Measurements from ENCODE around the gene LRRTM4. TPM values are rescaled to one million over a fixed set of nuclear protein-coding genes. Genes with fewer than 3 reads are reported as not detected.

LRRTM4 gene
- total and polyA plus RNA-seq, 2 donors (not counting 1 experiment from before 2014, with no cell fraction given): not detected

DNA sequence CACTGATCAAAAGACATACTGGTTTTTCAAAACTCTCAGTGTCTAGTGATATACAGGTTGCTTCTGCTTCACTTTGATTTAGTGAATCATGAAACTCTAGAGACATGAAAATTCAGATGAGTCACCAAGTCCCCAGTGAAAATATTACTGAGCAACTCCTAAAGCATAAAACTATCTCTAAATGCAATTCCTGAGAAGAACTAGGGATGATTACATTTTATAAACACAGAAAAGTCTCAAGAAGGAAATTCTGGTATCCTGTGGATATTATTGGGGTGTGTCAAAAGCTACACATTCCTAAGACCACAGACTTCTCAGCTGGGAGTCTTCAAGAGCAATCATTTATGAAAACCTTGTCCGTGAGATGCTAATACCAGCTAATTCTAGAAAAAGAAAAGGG lies 9.7 kb downstream of the LRRTM4 start:
- Histone ChIP-seq H4K20me1 (ENCODE audit: control insufficient read depth, insufficient read depth, low read length, poor library complexity, severe bottlenecking) (no peaks in the 10 kb centered on the region), H3K4me3 (ENCODE audit: control extremely low read depth in 1 of 5, extremely low read depth in 1 of 5, insufficient read depth in 1 of 5, low read depth in 2 of 5, low read length in 4 of 5) (no peak overlapping the region), H3K36me3 (replicated peaks in 1 of 2; ENCODE audit: control extremely low read depth in 1 of 2, control insufficient read depth in 1 of 2, extremely low read depth in 1 of 2, insufficient read depth in 2 of 2, low read length in 1 of 2) (no peaks in the 10 kb centered on the region), H3K79me2 (ENCODE audit: control insufficient read depth, insufficient read depth, low read length) (no peaks in the 10 kb centered on the region), H2AFZ (ENCODE audit: insufficient read depth, low read depth, low read length, poor library complexity, severe bottlenecking) (no peak overlapping the region), H3K4me1 (ENCODE audit: control insufficient read depth in 2 of 2, insufficient read depth in 2 of 2, low read length in 2 of 2) (no peaks in the 10 kb centered on the region), H3K4me2 (replicated peaks; ENCODE audit: low read depth, low read length, poor library complexity, severe bottlenecking) (no peak overlapping the region), H3K27me3 (replicated peaks in 1 of 4; ENCODE audit: control extremely low read depth in 1 of 4, control insufficient read depth in 3 of 4, insufficient read depth in 4 of 4, low read length in 3 of 4) (no peaks in the 10 kb centered on the region), H3K9ac (ENCODE audit: low read length) (no peak overlapping the region), H3K27ac (ENCODE audit: low read length in 2 of 2) (no peak overlapping the region), H3K9me3 (ENCODE audit: control extremely low read depth in 1 of 3, control insufficient read depth in 2 of 3, insufficient read depth in 1 of 3, low read length in 2 of 3) (no peaks in the 10 kb centered on the region)
- no peak for TF ChIP-seq EZH2 (IDR thresholded peaks at IDR 0.05; ENCODE audit: borderline replicate concordance, insufficient read depth, low read depth, low read length, poor library complexity, severe bottlenecking)
- TF ChIP-seq, protein P1, sequence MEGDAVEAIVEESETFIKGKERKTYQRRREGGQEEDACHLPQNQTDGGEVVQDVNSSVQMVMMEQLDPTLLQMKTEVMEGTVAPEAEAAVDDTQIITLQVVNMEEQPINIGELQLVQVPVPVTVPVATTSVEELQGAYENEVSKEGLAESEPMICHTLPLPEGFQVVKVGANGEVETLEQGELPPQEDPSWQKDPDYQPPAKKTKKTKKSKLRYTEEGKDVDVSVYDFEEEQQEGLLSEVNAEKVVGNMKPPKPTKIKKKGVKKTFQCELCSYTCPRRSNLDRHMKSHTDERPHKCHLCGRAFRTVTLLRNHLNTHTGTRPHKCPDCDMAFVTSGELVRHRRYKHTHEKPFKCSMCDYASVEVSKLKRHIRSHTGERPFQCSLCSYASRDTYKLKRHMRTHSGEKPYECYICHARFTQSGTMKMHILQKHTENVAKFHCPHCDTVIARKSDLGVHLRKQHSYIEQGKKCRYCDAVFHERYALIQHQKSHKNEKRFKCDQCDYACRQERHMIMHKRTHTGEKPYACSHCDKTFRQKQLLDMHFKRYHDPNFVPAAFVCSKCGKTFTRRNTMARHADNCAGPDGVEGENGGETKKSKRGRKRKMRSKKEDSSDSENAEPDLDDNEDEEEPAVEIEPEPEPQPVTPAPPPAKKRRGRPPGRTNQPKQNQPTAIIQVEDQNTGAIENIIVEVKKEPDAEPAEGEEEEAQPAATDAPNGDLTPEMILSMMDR (IDR thresholded peaks at IDR 0.05): no peak
- DNase-seq (no peak), ATAC-seq (ENCODE audit: low read depth) (no peak)
- H3K27ac Mint-ChIP-seq: no peak overlapping the region
- H3K9me3 Mint-ChIP-seq (ENCODE audit: insufficient read depth): no peaks in the 10 kb centered on the region
- intact Hi-C loops (cut with micrococcal nuclease): no loop called here
- CTCF ChIA-PET: no interaction called here
- WGBS (ENCODE audit: insufficient coverage): no CpG with 5 or more reads among the region's 1 CpG
- POLR2A ChIA-PET: no interaction called here
- no peaks in the 10 kb centered on the region for H3K27me3 Mint-ChIP-seq
- no peaks in the 10 kb centered on the region for H3K4me1 Mint-ChIP-seq
- H3K4me3 Mint-ChIP-seq: no peak overlapping the region

DNA sequence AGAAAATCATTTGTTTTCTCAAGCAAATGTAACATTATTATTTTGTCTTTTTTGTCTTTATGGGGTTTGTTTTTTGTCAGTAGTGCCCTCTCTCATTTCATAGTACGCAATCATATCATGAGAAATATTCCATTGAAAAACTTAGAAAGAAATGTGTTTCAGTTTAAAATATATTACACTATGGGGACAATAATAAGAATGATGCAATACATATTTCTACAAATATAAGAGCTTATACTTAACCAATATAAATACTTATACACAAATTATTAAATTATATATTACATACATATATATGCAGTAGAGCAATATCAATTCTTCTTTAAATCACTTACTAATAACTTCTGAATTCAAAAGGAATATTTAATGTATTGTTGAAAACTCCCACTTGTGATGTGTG lies 13.7 kb downstream of the LRRTM4 start:
- Histone ChIP-seq H3K27ac (ENCODE audit: low read length in 2 of 2) (no peak overlapping the region), H3K36me3 (replicated peaks in 1 of 2; ENCODE audit: control extremely low read depth in 1 of 2, control insufficient read depth in 1 of 2, extremely low read depth in 1 of 2, insufficient read depth in 2 of 2, low read length in 1 of 2) (no peaks in the 10 kb centered on the region), H2AFZ (ENCODE audit: insufficient read depth, low read depth, low read length, poor library complexity, severe bottlenecking) (no peak overlapping the region), H3K9ac (ENCODE audit: low read length) (no peak overlapping the region), H3K27me3 (replicated peaks in 1 of 4; ENCODE audit: control extremely low read depth in 1 of 4, control insufficient read depth in 3 of 4, insufficient read depth in 4 of 4, low read length in 3 of 4) (no peaks in the 10 kb centered on the region), H3K4me3 (ENCODE audit: control extremely low read depth in 1 of 5, extremely low read depth in 1 of 5, insufficient read depth in 1 of 5, low read depth in 2 of 5, low read length in 4 of 5) (no peak overlapping the region), H3K79me2 (ENCODE audit: control insufficient read depth, insufficient read depth, low read length) (no peaks in the 10 kb centered on the region), H3K4me2 (replicated peaks; ENCODE audit: low read depth, low read length, poor library complexity, severe bottlenecking) (no peak overlapping the region), H3K4me1 (ENCODE audit: control insufficient read depth in 2 of 2, insufficient read depth in 2 of 2, low read length in 2 of 2) (no peaks in the 10 kb centered on the region), H4K20me1 (ENCODE audit: control insufficient read depth, insufficient read depth, low read length, poor library complexity, severe bottlenecking) (no peaks in the 10 kb centered on the region), H3K9me3 (ENCODE audit: control extremely low read depth in 1 of 3, control insufficient read depth in 2 of 3, insufficient read depth in 1 of 3, low read length in 2 of 3) (no peaks in the 10 kb centered on the region)
- no peaks in the 10 kb centered on the region for H3K9me3 Mint-ChIP-seq (ENCODE audit: insufficient read depth)
- intact Hi-C loops (cut with micrococcal nuclease): no loop called here
- ATAC-seq (ENCODE audit: low read depth) (no peak), DNase-seq (no peak)
- POLR2A ChIA-PET: no interaction called here
- no peak overlapping the region for H3K4me3 Mint-ChIP-seq
- CTCF ChIA-PET: no interaction called here
- no peaks in the 10 kb centered on the region for H3K4me1 Mint-ChIP-seq
- WGBS (ENCODE audit: insufficient coverage): no CpG with 5 or more reads among the region's 1 CpG
- no peaks in the 10 kb centered on the region for H3K27me3 Mint-ChIP-seq
- no peak for TF ChIP-seq EZH2 (IDR thresholded peaks at IDR 0.05; ENCODE audit: borderline replicate concordance, insufficient read depth, low read depth, low read length, poor library complexity, severe bottlenecking)
- TF ChIP-seq, protein P1 (IDR thresholded peaks at IDR 0.05): no peak
- no peak overlapping the region for H3K27ac Mint-ChIP-seq
